HEK293T (cell line): Measurements from ENCODE around the gene CCDC85A.

Source experiments
- CTCF ChIA-PET: fragments of 350-600 bp; formaldehyde crosslinking; extraction: SDS; loops from one replicate; lab custom pipeline; 2021; ENCODE audit warnings: antibody characterized with exemption, inconsistent platforms; lab: Yijun Ruan, JAX
- POLR2A ChIA-PET: fragments of 350-600 bp; formaldehyde crosslinking; extraction: SDS; loops from one replicate; lab custom pipeline; 2020; ENCODE audit warnings: antibody characterized with exemption, inconsistent platforms; lab: Yijun Ruan, JAX
- DNase-seq: peaks from one replicate; pipeline ENCODE4 v3.0.0; 2012; ENCODE audit warnings: mixed read lengths; ENCODE audit errors: extremely low spot score
- ARNT ChIP-seq: fragments of 450-650 bp; IDR thresholded peaks from 2 replicates; pipeline ENCODE4 v1.6.1; 2017; ENCODE audit warnings: mild to moderate bottlenecking
- BHLHE40 ChIP-seq: fragments of 450-650 bp; IDR thresholded peaks from 2 replicates; pipeline ENCODE4 v1.6.1; 2016; ENCODE audit warnings: mild to moderate bottlenecking, moderate library complexity, borderline replicate concordance
- CTBP1 ChIP-seq: fragments of 450-650 bp; IDR thresholded peaks from 2 replicates; pipeline ENCODE4 v1.6.1; 2016; ENCODE audit warnings: borderline replicate concordance
- ELF4 ChIP-seq: fragments of 450-650 bp; IDR thresholded peaks from 2 replicates; pipeline ENCODE4 v1.6.1; 2017; ENCODE audit warnings: antibody characterized with exemption
- FOXA1 ChIP-seq: fragments of 450-650 bp; IDR thresholded peaks from 2 replicates; pipeline ENCODE4 v1.6.1; 2016; ENCODE audit warnings: mild to moderate bottlenecking
- FOXK2 ChIP-seq: fragments of 450-650 bp; IDR thresholded peaks from 2 replicates; pipeline ENCODE4 v1.6.1; 2016; ENCODE audit warnings: mild to moderate bottlenecking
- FOXM1 ChIP-seq: fragments of 450-650 bp; IDR thresholded peaks from 2 replicates; pipeline ENCODE4 v1.6.1; 2017; ENCODE audit warnings: mild to moderate bottlenecking, borderline replicate concordance
- HDGF ChIP-seq: fragments of 450-650 bp; IDR thresholded peaks from 2 replicates; pipeline ENCODE4 v1.6.1; 2017; ENCODE audit warnings: antibody characterized with exemption, borderline replicate concordance
- L3MBTL2 ChIP-seq: fragments of 450-650 bp; conservative IDR thresholded peaks from 2 replicates; pipeline ENCODE4 v1.6.1; 2016; ENCODE audit warnings: mild to moderate bottlenecking
- LEF1 ChIP-seq: fragments of 450-650 bp; IDR thresholded peaks from 2 replicates; pipeline ENCODE4 v1.6.1; 2017; ENCODE audit warnings: mild to moderate bottlenecking, borderline replicate concordance
- NFRKB ChIP-seq: fragments of 450-650 bp; IDR thresholded peaks from 2 replicates; pipeline ENCODE4 v1.6.1; 2016; ENCODE audit warnings: mild to moderate bottlenecking, moderate library complexity
- PKNOX1 ChIP-seq: fragments of 450-650 bp; IDR thresholded peaks from 2 replicates; pipeline ENCODE4 v1.6.1; 2016
- SP1 ChIP-seq: fragments of 450-650 bp; IDR thresholded peaks from 2 replicates; pipeline ENCODE4 v1.6.1; 2017
- SUZ12 ChIP-seq: fragments of 450-650 bp; IDR thresholded peaks from 2 replicates; pipeline ENCODE4 v1.6.1; 2016; ENCODE audit warnings: mild to moderate bottlenecking
- TARDBP ChIP-seq: fragments of 450-650 bp; IDR thresholded peaks from 2 replicates; pipeline ENCODE4 v1.6.1; 2016
- ZNF384 ChIP-seq: fragments of 450-650 bp; IDR thresholded peaks from 2 replicates; pipeline ENCODE4 v1.6.1; 2016

CCDC85A gene

DNA sequence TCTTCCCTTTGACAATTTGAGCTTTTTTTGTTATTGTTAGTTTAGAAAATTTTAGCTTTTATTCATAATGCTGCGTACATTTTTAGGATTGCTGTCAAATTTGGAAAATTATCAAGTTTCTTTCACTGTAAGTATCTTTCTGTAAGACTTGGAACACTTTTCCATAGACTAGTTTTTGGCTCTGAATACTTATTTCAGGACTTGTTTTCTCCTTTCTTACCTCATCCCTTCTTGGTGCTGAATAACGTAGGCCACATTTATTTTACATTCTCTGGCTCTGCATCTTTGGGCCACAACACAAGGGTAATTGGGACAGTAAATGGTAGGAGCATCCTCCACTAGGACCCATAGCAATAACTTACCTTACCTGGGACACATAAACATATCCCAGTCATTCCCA is 85.1 kb downstream of the CCDC85A start:
- POLR2A ChIA-PET: no interaction called here
- CTCF ChIA-PET: no interaction called here
- TF ChIP-seq ELF4 (no peak), PKNOX1 (no peak), SP1 (no peak), ZNF384 (no peak), SUZ12 (no peak), FOXA1 (no peak)
- DNase-seq: no peak

DNA sequence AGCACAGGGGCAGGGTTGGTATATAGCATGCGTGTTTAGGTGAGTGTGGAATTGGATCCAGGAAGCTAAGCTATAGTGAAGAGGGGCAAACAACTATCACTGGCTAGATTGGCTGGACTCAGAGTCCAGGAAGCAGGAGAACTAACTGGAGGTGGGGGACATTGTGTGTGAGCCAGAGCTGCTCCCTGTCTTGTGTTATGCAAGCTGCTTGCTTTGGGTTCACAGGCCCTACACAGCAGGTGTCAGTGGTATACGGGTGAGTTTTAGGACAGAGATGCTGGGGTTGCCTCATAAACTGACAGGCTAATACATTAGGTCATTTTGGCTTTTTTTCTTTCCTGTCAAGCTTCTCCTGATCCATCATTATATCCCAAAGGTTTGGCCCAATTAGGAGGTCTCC is 87.5 kb downstream of the CCDC85A start:
- ChIA-PET CTCF (interaction anchor here (0.6 kb wide), 1 partner anchor 354 kb away, joined by 3 read pairs; no protein-coding TSS in a partner anchor), POLR2A (no interaction called here)
- TF ChIP-seq HDGF (no peak), SP1 (no peak)
- DNase-seq: no peak

DNA sequence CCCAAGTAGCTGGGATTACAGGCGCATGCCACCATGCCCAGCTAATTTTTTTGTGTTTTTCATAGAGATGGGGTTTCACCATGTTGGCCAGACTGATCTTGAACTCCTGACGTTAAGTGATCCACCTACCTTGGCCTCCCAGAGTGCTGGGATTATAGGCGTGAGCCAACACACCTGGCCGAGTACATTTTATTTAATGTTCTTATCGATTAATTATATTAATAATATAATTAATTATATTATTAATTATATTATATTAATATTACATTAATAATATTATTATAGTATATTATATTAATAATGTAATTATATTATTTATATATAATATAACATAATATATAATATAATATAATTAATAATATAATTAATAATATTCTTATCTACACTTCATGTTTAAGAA is 101.4 kb downstream of the CCDC85A start:
- no peak for DNase-seq
- ChIA-PET POLR2A (no interaction called here), CTCF (no interaction called here)
- TF ChIP-seq SUZ12: no peak
- no peak for TF ChIP-seq FOXM1
- no peak for TF ChIP-seq FOXA1
- TF ChIP-seq PKNOX1: no peak
- no peak for TF ChIP-seq LEF1
- no peak for TF ChIP-seq ZNF384
- TF ChIP-seq TARDBP: no peak
- TF ChIP-seq SP1: no peak
- TF ChIP-seq NFRKB: no peak
- no peak for TF ChIP-seq ARNT

GRCh38 chr2:56286936-56287335 is 103.1 kb downstream of the CCDC85A start:
- CTCF ChIA-PET: no interaction called here

GRCh38 chr2:56287508-56287907 is 103.7 kb downstream of the CCDC85A start:
- no peak for DNase-seq
- CTCF ChIA-PET: no interaction called here
- TF ChIP-seq SUZ12: no peak
- TF ChIP-seq FOXK2: no peak
- TF ChIP-seq ZNF384: no peak
- no peak for TF ChIP-seq FOXM1
- TF ChIP-seq CTBP1: no peak
- TF ChIP-seq TARDBP: no peak
- TF ChIP-seq FOXA1: no peak
- POLR2A ChIA-PET: no interaction called here

More at GRCh38 chr2:56286936-56287335, 103.1 kb downstream of the CCDC85A start:
- POLR2A ChIA-PET: no interaction called here
- no peak for DNase-seq
- TF ChIP-seq ZNF384: no peak
- no peak for TF ChIP-seq NFRKB
- TF ChIP-seq BHLHE40: no peak
- TF ChIP-seq L3MBTL2: no peak
- no peak for TF ChIP-seq FOXK2
- TF ChIP-seq SP1: no peak

DNA sequence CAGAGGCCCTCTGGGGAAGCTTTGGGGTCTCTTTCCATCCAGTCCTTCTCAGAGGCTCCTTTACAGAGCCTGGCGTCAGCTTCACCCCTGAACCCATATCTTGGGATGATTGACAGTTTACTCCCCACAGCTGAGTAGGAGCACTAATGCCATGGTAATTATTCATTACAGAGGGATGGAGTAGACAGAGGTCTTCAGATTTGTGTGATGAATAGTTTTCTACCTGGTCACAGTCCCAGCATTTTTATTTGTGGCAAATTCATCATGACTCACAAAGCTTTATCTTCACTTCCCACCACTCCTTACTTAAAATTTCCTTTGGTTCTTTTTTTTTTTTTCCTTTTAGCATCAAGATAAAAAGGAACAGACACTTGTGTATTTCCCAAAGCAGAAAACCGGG is 104.2 kb downstream of the CCDC85A start:
- POLR2A ChIA-PET: no interaction called here
- no peak for DNase-seq

DNA sequence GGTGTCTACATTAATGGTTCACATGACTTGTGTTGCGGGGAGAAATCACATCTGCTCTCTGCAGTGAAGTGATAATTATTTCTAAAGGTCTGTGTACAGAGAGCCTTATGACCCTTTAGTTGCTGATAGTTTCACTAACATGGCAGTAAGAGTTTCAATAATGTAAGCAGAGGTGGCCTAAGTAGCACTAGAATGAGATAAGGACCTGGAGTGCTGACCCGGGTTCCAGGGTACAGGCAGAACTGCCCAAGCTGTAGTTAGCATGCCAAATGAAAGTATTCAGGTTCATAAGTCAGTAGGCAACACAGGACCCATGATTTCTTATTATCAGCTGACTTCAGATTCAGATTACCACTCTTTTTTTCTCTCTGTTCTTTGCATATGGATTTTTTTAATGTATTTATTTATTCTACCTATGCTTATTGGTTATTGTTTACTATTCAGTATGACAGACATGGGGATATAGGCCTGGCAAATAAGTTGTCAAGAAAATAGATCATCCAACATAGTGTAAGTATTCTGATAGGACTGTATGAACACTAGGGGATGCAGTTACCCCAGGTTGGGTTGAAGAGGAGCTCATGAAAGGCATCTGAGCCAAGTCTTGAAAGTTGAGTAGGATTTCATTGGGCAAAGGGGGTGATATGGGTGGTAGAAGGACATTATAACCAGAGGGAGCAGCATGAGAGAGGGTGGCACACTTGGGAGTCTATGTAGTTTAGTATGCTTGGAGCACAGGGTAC is 105.2 kb downstream of the CCDC85A start:
- CTCF ChIA-PET: no interaction called here
- DNase-seq: no peak
- TF ChIP-seq ELF4 (no peak), ARNT (no peak), ZNF384 (no peak), L3MBTL2 (no peak), FOXM1 (no peak), TARDBP (no peak), SP1 (no peak), FOXK2 (no peak)
- POLR2A ChIA-PET: no interaction called here

More for the DNA sequence above, 104.2 kb downstream of the CCDC85A start:
- CTCF ChIA-PET: no interaction called here
- TF ChIP-seq NFRKB: no peak
- TF ChIP-seq FOXK2: no peak
- no peak for TF ChIP-seq TARDBP
- TF ChIP-seq L3MBTL2: no peak
- no peak for TF ChIP-seq SUZ12

- no peak for TF ChIP-seq FOXK2
- TF ChIP-seq L3MBTL2: no peak
- CTCF ChIA-PET: no interaction called here
- DNase-seq: no peak
- POLR2A ChIA-PET: no interaction called here
Observed at GRCh38 chr2:56291711-56292110, 107.9 kb downstream of the CCDC85A start.
